Measurements from ENCODE around the gene GALNTL6.

The GALNTL6 gene

GRCh38 chr4:172127168-172127567 is 314.0 kb downstream of the GALNTL6 start:
- no peak for FAIRE-seq

GRCh38 chr4:172129593-172129992 is 316.4 kb downstream of the GALNTL6 start:
- no peak for FAIRE-seq

DNA sequence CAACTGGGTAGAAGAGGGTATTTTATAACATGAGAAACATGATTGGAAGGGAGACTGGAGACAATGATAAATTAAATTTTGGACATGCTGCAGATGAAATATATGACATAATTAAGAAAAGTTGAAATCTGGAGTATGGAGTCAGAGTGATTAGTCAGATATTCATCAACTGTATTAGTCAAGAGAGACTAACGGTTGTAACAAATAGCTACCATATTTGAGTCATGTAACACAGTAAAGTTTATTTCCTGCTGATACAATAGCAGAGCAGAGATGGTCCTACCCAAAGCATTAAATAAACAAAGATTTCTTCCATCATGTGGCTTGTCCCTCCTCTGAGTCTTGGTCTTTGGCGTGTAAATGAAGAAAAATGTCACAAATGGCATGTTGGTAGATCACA is 321.3 kb downstream of the GALNTL6 start:
- FAIRE-seq = no peak

DNA sequence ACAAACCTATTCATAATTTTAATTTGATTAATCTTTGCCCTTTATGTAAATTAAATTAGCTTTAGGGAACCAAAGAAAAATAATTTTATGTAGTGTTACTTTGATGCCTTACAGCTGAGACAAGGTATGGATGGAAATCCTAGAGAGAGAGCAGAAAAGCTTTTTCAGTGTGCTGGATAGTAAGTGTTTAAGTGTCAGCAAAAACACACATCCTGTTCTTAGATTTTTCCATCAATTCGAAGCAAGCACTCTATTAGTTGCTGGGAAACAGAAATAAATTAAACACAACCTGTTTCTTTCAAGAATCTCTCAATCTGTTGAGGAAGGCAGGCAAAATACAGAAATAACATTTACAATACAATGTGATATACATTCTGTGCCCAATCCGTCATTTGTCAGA is 327.8 kb downstream of the GALNTL6 start:
- FAIRE-seq = no peak

DNA sequence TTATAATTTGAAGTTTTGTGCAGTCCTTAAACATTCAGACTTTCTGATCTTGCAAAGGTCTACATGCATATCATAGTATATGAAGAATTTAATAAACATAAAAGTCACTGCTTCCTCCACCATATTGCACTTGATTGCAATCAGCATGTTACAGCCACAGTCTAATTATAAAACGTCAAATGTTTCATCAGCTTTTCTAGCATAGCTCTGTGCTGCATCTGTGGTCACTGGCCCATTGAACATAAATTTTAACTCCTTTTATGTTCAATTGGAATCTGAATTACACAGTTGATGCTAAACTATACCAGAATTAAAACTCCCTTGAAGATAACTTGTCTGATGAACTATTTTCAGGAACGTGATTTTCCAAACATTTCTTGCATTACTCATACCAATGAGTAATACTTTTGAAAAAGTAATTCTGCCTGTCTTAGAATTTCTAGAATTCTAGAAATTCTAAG is 329.1 kb downstream of the GALNTL6 start:
- FAIRE-seq = no peak

GRCh38 chr4:172143605-172144314 is 330.6 kb downstream of the GALNTL6 start:
- FAIRE-seq = no peak

DNA sequence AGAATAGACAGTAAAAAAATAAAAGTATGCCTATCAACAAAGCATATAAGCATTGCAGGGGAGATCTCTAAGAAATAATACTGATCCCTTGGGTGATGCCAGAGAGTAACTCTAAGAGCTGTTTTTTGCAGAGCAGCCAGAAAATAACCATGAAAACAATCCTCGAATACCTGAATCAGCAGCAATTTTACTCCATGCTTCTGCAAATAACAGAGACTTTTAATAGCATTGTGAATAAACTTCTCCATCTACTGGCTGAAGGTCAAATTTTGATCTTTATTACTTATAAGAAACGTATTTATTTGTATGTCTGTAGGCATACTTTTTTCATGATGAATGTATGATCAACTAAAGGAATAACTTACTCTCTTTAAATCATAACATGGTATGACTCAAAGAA is 334.5 kb downstream of the GALNTL6 start:
- FAIRE-seq = no peak

DNA sequence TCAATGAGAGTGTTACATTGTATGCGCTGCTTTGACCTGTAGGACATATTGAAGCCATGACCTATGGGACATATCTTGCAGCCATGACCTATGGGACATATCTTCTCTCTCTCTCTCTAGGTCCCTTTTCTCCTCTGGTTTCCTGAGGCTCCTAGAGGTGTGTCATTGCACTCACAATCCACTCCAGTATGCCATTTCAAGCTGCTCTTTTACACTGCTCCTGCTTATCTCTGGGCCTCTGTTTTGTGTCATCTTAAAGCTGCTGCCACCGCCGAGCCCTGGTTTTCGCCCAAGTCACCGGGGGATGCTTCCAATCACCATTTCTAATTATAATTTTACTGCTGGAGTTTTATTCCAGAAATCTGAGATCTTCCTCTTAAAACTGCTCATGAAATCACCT is 336.1 kb downstream of the GALNTL6 start:
- no peak for FAIRE-seq

GRCh38 chr4:172152284-172152683 is 339.1 kb downstream of the GALNTL6 start:
- no peak for FAIRE-seq

- no peak for FAIRE-seq
These were observed 340.5 kb downstream of the GALNTL6 start for GRCh38 chr4:172153719-172154118.

- no peak for FAIRE-seq
These were observed 342.7 kb downstream of the GALNTL6 start for GRCh38 chr4:172155838-172156345.

DNA sequence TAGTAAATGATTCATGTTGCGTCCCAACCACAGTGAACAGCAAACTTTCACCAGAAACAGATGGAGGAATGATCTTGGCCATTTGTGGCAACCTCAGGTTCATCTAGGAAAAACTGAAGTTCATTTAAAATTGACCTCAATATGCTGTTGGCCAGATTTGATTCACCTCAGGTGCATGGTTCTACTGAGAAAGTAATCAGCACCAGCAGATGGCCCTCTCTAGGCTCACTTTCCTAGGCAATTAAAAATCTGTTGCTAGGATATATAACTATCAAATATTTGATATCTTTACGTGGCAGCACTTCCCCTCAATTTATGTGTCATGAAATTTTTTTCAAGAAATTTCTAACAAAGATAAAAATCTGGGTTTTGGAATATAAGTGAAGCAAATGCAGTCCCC is 344.7 kb downstream of the GALNTL6 start:
- FAIRE-seq = no peak

DNA sequence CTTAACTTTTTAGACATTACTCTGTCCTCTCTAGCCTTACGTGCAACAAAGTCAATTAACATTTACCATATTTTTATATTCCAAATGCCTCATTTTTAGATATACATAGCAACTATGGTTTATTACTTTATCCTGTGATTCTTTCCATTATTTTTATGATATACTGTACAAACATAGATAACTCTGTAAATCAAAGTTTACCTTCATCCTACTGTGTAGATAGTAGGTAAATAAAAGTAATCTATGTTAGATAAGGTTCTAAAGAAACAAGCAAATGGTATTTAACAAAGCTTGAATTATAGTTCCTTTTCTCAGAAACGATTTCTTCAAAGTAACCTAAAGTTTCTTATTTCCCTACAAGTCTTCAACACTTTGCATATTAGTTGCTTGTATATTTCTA is 350.0 kb downstream of the GALNTL6 start:
- no peak for FAIRE-seq

- no peak for FAIRE-seq
These were observed 355.7 kb downstream of the GALNTL6 start for GRCh38 chr4:172168888-172169287.

- no peak for FAIRE-seq
These were observed 356.7 kb downstream of the GALNTL6 start for GRCh38 chr4:172169871-172170270.

DNA sequence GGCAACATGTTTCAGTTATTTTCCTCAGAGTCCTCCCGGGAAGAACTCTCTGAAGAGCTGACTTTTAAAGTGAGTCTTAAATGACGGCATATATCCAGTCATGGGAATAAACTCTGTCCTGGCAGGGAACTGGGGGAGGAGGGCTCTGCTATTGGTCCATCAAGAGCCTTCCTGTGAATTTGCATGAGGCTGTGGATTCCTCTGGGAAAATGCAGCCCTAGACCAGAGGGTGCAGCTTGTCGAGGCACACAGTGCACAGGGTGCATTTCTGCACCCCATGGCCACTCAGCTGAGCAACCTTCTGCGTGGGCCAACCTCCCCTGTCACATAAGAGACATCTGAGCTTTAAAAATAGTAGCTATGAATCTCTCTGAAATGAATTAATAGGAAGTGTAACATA is 360.0 kb downstream of the GALNTL6 start:
- FAIRE-seq = no peak

DNA sequence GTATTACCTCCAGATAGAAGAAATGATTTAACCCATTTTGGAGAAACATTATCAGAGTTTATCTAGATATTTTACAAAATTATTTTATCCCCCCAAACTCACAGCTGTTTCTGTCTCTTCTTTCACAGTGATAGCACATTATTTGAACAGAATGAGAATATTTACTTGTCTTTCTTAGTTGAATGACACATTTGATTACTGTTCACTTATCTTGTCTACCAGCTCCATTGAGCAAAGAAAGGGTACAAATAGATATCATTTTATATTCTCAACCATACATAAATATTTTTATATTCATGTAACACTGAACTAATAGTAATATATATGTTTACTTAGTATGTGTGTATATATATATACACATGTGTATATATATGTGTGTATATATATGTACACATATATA is 364.2 kb downstream of the GALNTL6 start:
- no peak for FAIRE-seq

DNA sequence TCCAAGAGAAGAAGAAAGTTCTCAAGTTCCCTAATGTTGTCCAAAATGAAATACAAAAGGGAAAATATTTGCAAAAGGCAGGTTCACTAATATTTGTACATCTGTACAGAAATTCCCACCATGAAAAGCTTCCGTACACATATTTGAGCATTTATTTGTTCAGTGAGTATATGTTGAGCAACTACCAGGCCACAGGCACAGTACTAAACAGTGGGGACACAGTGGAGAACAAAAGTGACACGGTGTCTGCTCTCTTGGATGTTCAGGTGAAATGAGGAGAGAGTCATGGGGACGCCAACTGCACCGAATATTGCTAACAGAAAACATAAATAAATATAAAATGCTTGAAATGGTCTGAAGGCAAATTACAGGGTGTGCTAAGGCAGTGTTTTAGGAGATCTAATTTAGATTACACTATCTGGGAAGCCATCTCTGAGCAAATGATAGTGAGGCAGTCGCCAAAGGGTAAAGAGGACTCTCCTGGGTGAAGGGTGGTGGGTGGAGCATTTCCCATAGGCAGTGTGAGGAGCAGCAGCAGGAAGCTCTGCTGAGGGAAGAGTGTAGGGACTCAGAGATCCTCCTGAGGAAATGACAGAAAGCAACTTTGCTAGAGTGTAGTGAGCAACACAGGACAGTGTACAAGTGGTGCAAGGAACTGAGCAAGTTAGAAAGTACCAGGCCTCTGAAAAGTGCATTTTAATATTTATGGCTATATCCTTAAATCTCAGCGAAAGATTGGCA is 375.2 kb downstream of the GALNTL6 start:
- no peak for FAIRE-seq

- FAIRE-seq = no peak
These were observed 389.4 kb downstream of the GALNTL6 start for GRCh38 chr4:172202480-172203076.

DNA sequence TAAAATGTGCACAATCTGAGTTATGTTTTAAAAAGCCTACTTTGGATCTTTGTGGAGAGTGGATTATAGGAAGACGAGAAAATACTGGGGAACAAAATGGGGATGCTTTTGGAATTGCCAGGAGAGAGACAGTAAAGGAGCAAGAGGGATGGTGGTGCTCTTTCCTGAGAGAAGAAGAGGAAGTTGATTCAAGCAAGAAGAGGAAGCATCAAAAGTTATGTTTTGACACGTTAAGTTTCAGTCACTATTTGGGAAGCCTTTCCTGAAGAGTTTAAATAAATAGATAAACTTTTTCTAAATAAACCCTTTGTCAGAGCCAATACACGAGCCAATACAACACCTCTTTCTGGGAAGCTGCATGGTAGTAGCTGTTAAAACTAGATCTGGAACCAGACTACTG is 394.1 kb downstream of the GALNTL6 start:
- FAIRE-seq = no peak

- FAIRE-seq = no peak
These were observed 394.7 kb downstream of the GALNTL6 start for GRCh38 chr4:172207886-172208285.

DNA sequence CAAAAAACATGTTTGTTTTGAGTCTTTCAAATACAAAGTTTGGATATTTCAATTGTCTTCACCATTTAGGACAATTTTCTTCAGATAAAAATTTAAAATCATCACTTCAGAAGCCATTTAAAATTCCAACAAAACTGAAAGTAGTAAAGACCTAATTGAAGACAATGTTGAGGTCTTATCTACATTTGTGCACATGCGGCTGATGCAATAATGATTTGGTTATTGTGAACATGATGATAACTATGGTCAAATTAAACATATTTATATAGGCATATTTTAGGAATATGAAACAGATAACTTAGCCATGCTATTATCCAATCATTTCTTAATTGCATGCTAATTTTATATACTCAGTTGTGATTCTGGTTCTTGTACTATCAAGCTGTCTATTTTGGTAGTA is 407.5 kb downstream of the GALNTL6 start:
- FAIRE-seq = no peak

- FAIRE-seq = no peak
These were observed 412.3 kb downstream of the GALNTL6 start for GRCh38 chr4:172225457-172225856.

DNA sequence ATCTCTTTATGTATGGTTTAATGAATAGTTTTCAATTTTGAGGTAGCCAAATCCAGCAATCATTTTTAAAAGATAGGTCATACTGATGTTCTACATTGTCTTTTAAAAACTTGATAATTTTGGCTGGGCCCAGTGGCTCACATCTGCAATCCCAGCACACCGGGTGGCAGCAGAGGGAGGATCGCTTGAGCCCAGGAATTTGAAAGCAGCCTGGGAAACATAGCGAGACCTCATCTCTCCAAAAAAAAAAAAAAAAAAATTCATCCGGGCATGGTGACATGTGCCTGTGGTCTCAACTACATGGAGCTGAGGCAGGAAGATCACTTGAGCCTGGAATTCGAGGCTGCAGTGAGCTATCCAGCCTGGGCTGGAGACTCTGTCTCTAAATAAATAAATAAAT is 419.8 kb downstream of the GALNTL6 start:
- no peak for FAIRE-seq
